Measurements from ENCODE around the gene SCAF8. TPM values are rescaled to one million over a fixed set of nuclear protein-coding genes. Genes with fewer than 3 reads are reported as not detected.

Gene SCAF8
- total RNA-seq, 5 donors from 2014 or later (not counting 1 experiment from before 2014, with no cell fraction given), result 53.1 to 61.1 (median 55.2) TPM

- H3K36me3 ChIP-seq (ENCODE audit: control insufficient read depth in 2 of 2, extremely low read depth in 1 of 2, insufficient read depth in 1 of 2, low read length in 1 of 2), result no peaks in the 10 kb centered on the region
Observed at GRCh38 chr6:154752022-154752421, 18.8 kb downstream of the SCAF8 start.

GRCh38 chr6:154754152-154754551, 20.9 kb downstream of the SCAF8 start:
- Histone ChIP-seq H3K4me1 (ENCODE audit: control insufficient read depth in 1 of 2, extremely low read depth in 1 of 2, insufficient read depth in 2 of 2, low read length in 2 of 2) (peaks cover 3 to 29% of the 10 kb centered on the region in 2 experiments), H3K36me3 (ENCODE audit: control insufficient read depth in 2 of 2, extremely low read depth in 1 of 2, insufficient read depth in 1 of 2, low read length in 1 of 2) (no peaks in the 10 kb centered on the region), H3K27ac (ENCODE audit: low read length) (no peak overlapping the region), H3K27me3 (replicated peaks in 1 of 2; ENCODE audit: control insufficient read depth in 2 of 2, extremely low read depth in 1 of 2, insufficient read depth in 2 of 2, low read length in 1 of 2) (no peaks in the 10 kb centered on the region), H3K4me3 (ENCODE audit: control insufficient read depth in 1 of 2, extremely low read depth in 1 of 2, low read length in 1 of 2) (no peak overlapping the region), H3K9me3 (no peaks in the 10 kb centered on the region)
- Mint-ChIP-seq H3K9me3 (no peaks in the 10 kb centered on the region), H3K27me3 (no peaks in the 10 kb centered on the region), H3K4me1 (peaks cover 79 to 80% (median 79%) of the 10 kb centered on the region in 3 donors), H3K36me3 (peaks cover 25% of the 10 kb centered on the region), H3K27ac (peak overlapping the region in 1 of 2 donors; percentile 55), H3K4me3 (no peak overlapping the region)
- ATAC-seq (replicated peaks in 1 of 4) (peak in 1 of 4 experiments; percentile 61), DNase-seq (no peak)
- CTCF ChIA-PET, result interaction anchor here in 1 of 2 donors (0.7 to 1.0 kb wide), 3 partner anchors 20 to 50 kb away, joined by 3 to 4 read pairs (median 3); no protein-coding TSS in a partner anchor
- WGBS (ENCODE audit: insufficient coverage), result 70% methylated on average over 2 of the region's 4 CpGs
- POLR2A ChIA-PET, result no interaction called here

More at GRCh38 chr6:154752022-154752421, 18.8 kb downstream of the SCAF8 start:
- Histone ChIP-seq H3K4me1 (ENCODE audit: control insufficient read depth in 1 of 2, extremely low read depth in 1 of 2, insufficient read depth in 2 of 2, low read length in 2 of 2) (peaks cover 3 to 30% of the 10 kb centered on the region in 2 experiments), H3K27ac (ENCODE audit: low read length) (no peak overlapping the region), H3K9me3 (no peaks in the 10 kb centered on the region), H3K27me3 (replicated peaks in 1 of 2; ENCODE audit: control insufficient read depth in 2 of 2, extremely low read depth in 1 of 2, insufficient read depth in 2 of 2, low read length in 1 of 2) (no peaks in the 10 kb centered on the region), H3K4me3 (ENCODE audit: control insufficient read depth in 1 of 2, extremely low read depth in 1 of 2, low read length in 1 of 2) (no peak overlapping the region)
- Mint-ChIP-seq H3K27ac (no peak overlapping the region), H3K4me3 (no peak overlapping the region), H3K27me3 (no peaks in the 10 kb centered on the region), H3K9me3 (no peaks in the 10 kb centered on the region), H3K4me1 (peaks cover 73 to 80% (median 78%) of the 10 kb centered on the region in 3 donors), H3K36me3 (peaks cover 19% of the 10 kb centered on the region)
- DNase-seq, result no peak
- CTCF ChIA-PET, result no interaction called here
- no CpG with 5 or more reads among the region's 1 CpG for WGBS (ENCODE audit: insufficient coverage)
- no peak for ATAC-seq (replicated peaks in 1 of 4)
- POLR2A ChIA-PET, result no interaction called here

GRCh38 chr6:154757352-154758050, 24.3 kb downstream of the SCAF8 start:
- Histone ChIP-seq H3K36me3 (ENCODE audit: control insufficient read depth in 2 of 2, extremely low read depth in 1 of 2, insufficient read depth in 1 of 2, low read length in 1 of 2) (no peaks in the 10 kb centered on the region), H3K4me1 (ENCODE audit: control insufficient read depth in 1 of 2, extremely low read depth in 1 of 2, insufficient read depth in 2 of 2, low read length in 2 of 2) (peaks cover 0 to 36% of the 10 kb centered on the region in 2 experiments), H3K4me3 (ENCODE audit: control insufficient read depth in 1 of 2, extremely low read depth in 1 of 2, low read length in 1 of 2) (no peak overlapping the region), H3K9me3 (no peaks in the 10 kb centered on the region), H3K27me3 (replicated peaks in 1 of 2; ENCODE audit: control insufficient read depth in 2 of 2, extremely low read depth in 1 of 2, insufficient read depth in 2 of 2, low read length in 1 of 2) (no peaks in the 10 kb centered on the region), H3K27ac (ENCODE audit: low read length) (no peak overlapping the region)
- CTCF ChIA-PET, result interaction anchor here in 1 of 2 donors (0.5 kb wide), 1 partner anchor 45 kb away, joined by 3 read pairs; no protein-coding TSS in a partner anchor
- no peak overlapping the region for H3K4me3 Mint-ChIP-seq
- H3K9me3 Mint-ChIP-seq, result no peaks in the 10 kb centered on the region
- DNase-seq (no peak), ATAC-seq (replicated peaks in 1 of 4) (no peak)
- peaks cover 62 to 68% (median 65%) of the 10 kb centered on the region in 3 donors for H3K4me1 Mint-ChIP-seq
- no peak overlapping the region for H3K27ac Mint-ChIP-seq
- no CpG with 5 or more reads among the region's 3 CpGs for WGBS (ENCODE audit: insufficient coverage)
- POLR2A ChIA-PET, result interaction anchor here in 1 of 2 donors (0.5 kb wide), 1 partner anchor 22 kb away, joined by 3 read pairs; no protein-coding TSS in a partner anchor
- H3K36me3 Mint-ChIP-seq, result peaks cover 27% of the 10 kb centered on the region
- H3K27me3 Mint-ChIP-seq, result no peaks in the 10 kb centered on the region

GRCh38 chr6:154758125-154758524, 24.9 kb downstream of the SCAF8 start:
- H3K4me1 ChIP-seq (ENCODE audit: control insufficient read depth in 1 of 2, extremely low read depth in 1 of 2, insufficient read depth in 2 of 2, low read length in 2 of 2), result peaks cover 0 to 36% of the 10 kb centered on the region in 2 experiments
- H3K9me3 ChIP-seq, result no peaks in the 10 kb centered on the region
- DNase-seq (no peak), ATAC-seq (replicated peaks in 1 of 4) (no peak)
- peaks cover 67 to 73% (median 70%) of the 10 kb centered on the region in 3 donors for H3K4me1 Mint-ChIP-seq
- no peaks in the 10 kb centered on the region for H3K36me3 ChIP-seq (ENCODE audit: control insufficient read depth in 2 of 2, extremely low read depth in 1 of 2, insufficient read depth in 1 of 2, low read length in 1 of 2)
- ChIA-PET CTCF (no interaction called here), POLR2A (interaction anchor here in 1 of 2 donors (0.7 kb wide), 1 partner anchor 9 kb away, joined by 3 read pairs; no protein-coding TSS in a partner anchor)
- no peaks in the 10 kb centered on the region for H3K27me3 Mint-ChIP-seq
- no peak overlapping the region for H3K4me3 Mint-ChIP-seq
- WGBS (ENCODE audit: insufficient coverage), result 72% methylated on average over 2 of the region's 6 CpGs
- H3K27ac Mint-ChIP-seq, result no peak overlapping the region
- H3K36me3 Mint-ChIP-seq, result peaks cover 27% of the 10 kb centered on the region
- H3K9me3 Mint-ChIP-seq, result no peaks in the 10 kb centered on the region
- H3K27me3 ChIP-seq (replicated peaks in 1 of 2; ENCODE audit: control insufficient read depth in 2 of 2, extremely low read depth in 1 of 2, insufficient read depth in 2 of 2, low read length in 1 of 2), result no peaks in the 10 kb centered on the region
- H3K4me3 ChIP-seq (ENCODE audit: control insufficient read depth in 1 of 2, extremely low read depth in 1 of 2, low read length in 1 of 2), result no peak overlapping the region
- no peak overlapping the region for H3K27ac ChIP-seq (ENCODE audit: low read length)

GRCh38 chr6:154763650-154764049, 30.4 kb downstream of the SCAF8 start:
- POLR2A ChIA-PET, result no interaction called here

GRCh38 chr6:154765273-154765672, 32.1 kb downstream of the SCAF8 start:
- CTCF ChIA-PET, result interaction anchor here in 1 of 2 donors (0.6 kb wide), 1 partner anchor 590 kb away, joined by 3 read pairs; no protein-coding TSS in a partner anchor

More at GRCh38 chr6:154763650-154764049, 30.4 kb downstream of the SCAF8 start:
- Histone ChIP-seq H3K27ac (ENCODE audit: low read length) (no peak overlapping the region), H3K27me3 (replicated peaks in 1 of 2; ENCODE audit: control insufficient read depth in 2 of 2, extremely low read depth in 1 of 2, insufficient read depth in 2 of 2, low read length in 1 of 2) (no peaks in the 10 kb centered on the region), H3K4me1 (ENCODE audit: control insufficient read depth in 1 of 2, extremely low read depth in 1 of 2, insufficient read depth in 2 of 2, low read length in 2 of 2) (peaks cover 13 to 25% of the 10 kb centered on the region in 2 experiments), H3K4me3 (ENCODE audit: control insufficient read depth in 1 of 2, extremely low read depth in 1 of 2, low read length in 1 of 2) (no peak overlapping the region), H3K9me3 (no peaks in the 10 kb centered on the region), H3K36me3 (ENCODE audit: control insufficient read depth in 2 of 2, extremely low read depth in 1 of 2, insufficient read depth in 1 of 2, low read length in 1 of 2) (no peaks in the 10 kb centered on the region)
- Mint-ChIP-seq H3K27ac (peak overlapping the region in 1 of 2 donors; percentile 68), H3K27me3 (no peaks in the 10 kb centered on the region), H3K4me3 (peak overlapping the region in 1 of 3 donors; percentile 24), H3K4me1 (peaks cover 76 to 81% (median 77%) of the 10 kb centered on the region in 3 donors), H3K9me3 (no peaks in the 10 kb centered on the region), H3K36me3 (peaks cover 13% of the 10 kb centered on the region)
- ATAC-seq (replicated peaks in 1 of 4), result no peak
- WGBS (ENCODE audit: insufficient coverage), result 88% methylated on average over 1 of the region's 1 CpG
- no peak for DNase-seq
- CTCF ChIA-PET, result no interaction called here

More at GRCh38 chr6:154765273-154765672, 32.1 kb downstream of the SCAF8 start:
- no peaks in the 10 kb centered on the region for H3K9me3 ChIP-seq
- H3K27me3 Mint-ChIP-seq, result no peaks in the 10 kb centered on the region
- H3K4me3 Mint-ChIP-seq, result no peak overlapping the region
- H3K27ac ChIP-seq (ENCODE audit: low read length), result no peak overlapping the region
- no peak for ATAC-seq (replicated peaks in 1 of 4)
- H3K36me3 ChIP-seq (ENCODE audit: control insufficient read depth in 2 of 2, extremely low read depth in 1 of 2, insufficient read depth in 1 of 2, low read length in 1 of 2), result no peaks in the 10 kb centered on the region
- H3K4me3 ChIP-seq (ENCODE audit: control insufficient read depth in 1 of 2, extremely low read depth in 1 of 2, low read length in 1 of 2), result no peak overlapping the region
- no peaks in the 10 kb centered on the region for H3K9me3 Mint-ChIP-seq
- POLR2A ChIA-PET, result interaction anchor here in 1 of 2 donors (0.6 kb wide), 1 partner anchor 29 kb away, joined by 3 read pairs; no protein-coding TSS in a partner anchor
- no CpG with 5 or more reads among the region's 1 CpG for WGBS (ENCODE audit: insufficient coverage)
- H3K27ac Mint-ChIP-seq, result no peak overlapping the region
- peaks cover 83 to 86% (median 83%) of the 10 kb centered on the region in 3 donors for H3K4me1 Mint-ChIP-seq
- H3K36me3 Mint-ChIP-seq, result peaks cover 12% of the 10 kb centered on the region
- peaks cover 13 to 26% of the 10 kb centered on the region in 2 experiments for H3K4me1 ChIP-seq (ENCODE audit: control insufficient read depth in 1 of 2, extremely low read depth in 1 of 2, insufficient read depth in 2 of 2, low read length in 2 of 2)
- no peak for DNase-seq
- H3K27me3 ChIP-seq (replicated peaks in 1 of 2; ENCODE audit: control insufficient read depth in 2 of 2, extremely low read depth in 1 of 2, insufficient read depth in 2 of 2, low read length in 1 of 2), result no peaks in the 10 kb centered on the region
